C4-2B (cell line): ENCODE data around the gene BTBD17.

Source experiments
- CTCF ChIP-seq: fragments of 450-650 bp; conservative IDR thresholded peaks from 2 replicates; pipeline ENCODE4 v1.5.1; 2017; ENCODE audit warnings: mild to moderate bottlenecking
- ZFX ChIP-seq: fragments of 450-650 bp; IDR thresholded peaks from 2 replicates; pipeline ENCODE4 v1.6.1; 2017

- TF ChIP-seq CTCF (no peak), ZFX (no peak)
Observed at GRCh38 chr17:74362810-74363498, 1.3 kb upstream of the BTBD17 start.
